ENCODE results near the gene ACOT11.

The ACOT11 gene

GRCh38 chr1:54538538-54538937, 9.5 kb upstream of the ACOT11 start:
- DNase-seq = no peak

GRCh38 chr1:54540582-54541295, 7.3 kb upstream of the ACOT11 start:
- no peak for DNase-seq

GRCh38 chr1:54542120-54542961, 5.7 kb upstream of the ACOT11 start:
- peak; percentile 65 for DNase-seq

- DNase-seq = no peak
These were observed 5.0 kb upstream of the ACOT11 start for GRCh38 chr1:54542962-54543539.

- DNase-seq = no peak
These were observed 4.1 kb upstream of the ACOT11 start for GRCh38 chr1:54543729-54544496.

- no peak for DNase-seq
These were observed 2.0 kb upstream of the ACOT11 start for GRCh38 chr1:54545916-54546635.

GRCh38 chr1:54546651-54547401, 1.2 kb upstream of the ACOT11 start:
- no peak for DNase-seq

GRCh38 chr1:54548389-54549044, 489 bp downstream of the ACOT11 start:
- DNase-seq = no peak

- DNase-seq = no peak
These were observed 1.3 kb downstream of the ACOT11 start for GRCh38 chr1:54549181-54549924.

GRCh38 chr1:54551891-54552290, 3.9 kb downstream of the ACOT11 start:
- no peak for DNase-seq

GRCh38 chr1:54553602-54554313, 5.7 kb downstream of the ACOT11 start:
- DNase-seq = no peak

- no peak for DNase-seq
These were observed 8.1 kb downstream of the ACOT11 start for GRCh38 chr1:54556110-54556509.

GRCh38 chr1:54557671-54558355, 9.8 kb downstream of the ACOT11 start:
- DNase-seq = no peak

- DNase-seq = no peak
These were observed 10.5 kb downstream of the ACOT11 start for GRCh38 chr1:54558434-54559030.

GRCh38 chr1:54559111-54559548, 11.1 kb downstream of the ACOT11 start:
- DNase-seq = no peak

- no peak for DNase-seq
These were observed 11.8 kb downstream of the ACOT11 start for GRCh38 chr1:54559771-54560231.

GRCh38 chr1:54564312-54565112, 16.5 kb downstream of the ACOT11 start:
- peak; percentile 12 for DNase-seq

GRCh38 chr1:54565113-54565501, 17.1 kb downstream of the ACOT11 start:
- DNase-seq = no peak

Data from activated T-cell treated with anti-CD3 and anti-CD28 coated beads, Interleukin-2, amount 50 U/mL, for 1 hour (primary cell).